HG02943 (cell line): ENCODE data around the gene OR52K2.
"Not testable (repeated sequence)": the region's sequence is repeated elsewhere in the genome, so short reads cannot be mapped to it uniquely, and the experiment has no call there.

ENCODE experiments used
- ATAC-seq: cut with Tn5 transposase; IDR thresholded peaks from one replicate; pipeline ENCODE4 v1.9.1; 2021; ENCODE audit warnings: mild to moderate bottlenecking, low read depth, moderate library complexity; ENCODE audit not compliant: unreplicated experiment

The OR52K2 gene

DNA sequence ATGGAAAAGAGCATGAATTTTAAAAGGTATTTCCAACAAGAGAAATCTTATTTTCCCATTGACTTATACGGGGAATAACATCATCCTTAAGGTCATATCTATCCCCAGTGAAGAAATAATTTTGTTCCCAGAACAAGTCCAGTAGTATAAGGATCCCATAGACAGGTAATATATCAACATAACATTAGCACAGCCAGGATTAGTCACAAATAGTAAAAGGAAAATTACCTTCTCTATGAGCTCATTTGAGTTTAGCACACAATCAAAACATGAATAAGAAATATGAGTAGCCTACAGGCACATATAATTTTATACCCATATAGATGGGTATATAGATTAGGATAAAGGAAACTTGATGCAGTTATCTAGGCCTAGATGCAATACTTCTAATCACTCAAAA is 30.5 kb downstream of the OR52K2 start:
- ATAC-seq: no peak

- ATAC-seq: no peak
Measured at GRCh38 chr11:4480577-4481239, 31.6 kb downstream of the OR52K2 start.

GRCh38 chr11:4481240-4481582 is 32.1 kb downstream of the OR52K2 start:
- no peak for ATAC-seq

DNA sequence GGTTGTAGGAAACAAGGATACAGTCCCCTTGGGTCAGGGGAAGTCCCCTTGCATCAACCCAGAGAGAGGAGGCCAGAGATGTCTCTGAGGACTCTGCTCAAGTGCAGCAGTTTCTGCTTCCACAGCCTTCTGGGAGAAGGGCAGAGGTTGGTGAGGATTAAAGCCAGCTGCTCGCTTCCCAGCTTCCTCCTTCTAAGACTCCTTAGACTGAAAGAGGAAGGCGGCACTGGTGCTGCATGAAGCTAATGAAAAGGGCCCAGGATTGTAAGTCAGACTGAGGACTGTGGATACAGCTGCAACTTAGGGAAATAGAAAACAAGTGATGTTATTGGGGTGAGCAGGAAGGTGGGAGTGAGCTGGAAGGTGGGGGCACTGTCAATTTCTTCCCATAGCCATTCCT is 33.4 kb downstream of the OR52K2 start, which contains the start of gene OR52K1:
OR52K1 (plus strand) TSS at position 202 of the 400 bp plus-strand sequence. CDS start 6,255 bp downstream, outside the sequence.
- no peak for ATAC-seq

GRCh38 chr11:4484310-4484709 is 35.2 kb downstream of the OR52K2 start:
- ATAC-seq: no peak

GRCh38 chr11:4491405-4491804 is 42.3 kb downstream of the OR52K2 start:
- ATAC-seq: not testable (repeated sequence)

- no peak for ATAC-seq
Measured at GRCh38 chr11:4491878-4492606, 42.9 kb downstream of the OR52K2 start.

DNA sequence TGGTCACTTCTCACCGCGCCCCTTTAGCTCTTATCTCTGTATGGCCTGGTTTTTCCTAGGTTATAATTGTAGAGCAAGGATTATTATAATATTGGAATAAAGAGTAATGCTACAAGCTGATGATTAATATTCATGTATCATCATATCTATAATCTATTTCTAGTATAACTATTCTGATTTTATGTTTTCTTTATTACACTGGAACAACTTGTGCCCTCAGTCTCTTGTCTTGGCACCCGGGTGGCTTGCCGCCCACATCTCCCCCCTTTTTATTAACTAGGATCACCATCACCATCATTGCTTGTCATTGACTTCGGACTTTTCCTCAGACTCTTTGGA is 44.4 kb downstream of the OR52K2 start:
- no peak for ATAC-seq

- ATAC-seq: no peak
Measured at GRCh38 chr11:4495487-4495886, 46.4 kb downstream of the OR52K2 start.

DNA sequence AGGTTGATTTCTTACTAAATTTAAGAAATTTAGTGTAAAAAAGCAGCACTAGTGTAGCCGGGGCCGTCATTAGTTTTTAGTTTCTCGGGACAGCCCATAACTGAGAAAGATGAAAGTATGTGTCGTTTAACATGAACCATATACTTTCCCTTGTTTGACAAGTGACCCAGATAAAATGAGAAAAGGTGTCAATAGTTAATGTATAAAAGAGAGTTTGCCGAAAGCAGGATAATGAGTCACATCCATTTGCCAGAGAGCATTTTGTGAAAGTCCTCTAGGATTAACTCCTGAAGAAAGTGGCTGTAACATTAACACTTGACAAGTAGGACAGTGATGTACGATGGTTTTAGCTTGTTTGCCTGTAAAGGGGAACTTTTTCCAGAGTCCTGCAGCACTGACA is 46.9 kb downstream of the OR52K2 start:
- no peak for ATAC-seq

GRCh38 chr11:4496557-4497248 is 47.6 kb downstream of the OR52K2 start:
- no peak for ATAC-seq
